ENCODE measurements around the gene EBF3. TPM values are rescaled to one million over a fixed set of nuclear protein-coding genes. Genes with fewer than 3 reads are reported as not detected.

Gene EBF3
- total RNA-seq, 1 experiment from 2014 or later = not detected

- H3K9me3 ChIP-seq (ENCODE audit: insufficient read depth, low read depth) = no peaks in the 10 kb centered on the region
- H3K27ac ChIP-seq = no peak overlapping the region
- no peak for DNase-seq
- no peaks in the 10 kb centered on the region for H3K36me3 ChIP-seq (ENCODE audit: low read depth)
- H4K20me1 ChIP-seq (ENCODE audit: insufficient read depth) = no peaks in the 10 kb centered on the region
- no peak overlapping the region for H3K4me3 ChIP-seq
- H2AFZ ChIP-seq = no peak overlapping the region
- ChIA-PET CTCF (no interaction called here), POLR2A (ENCODE audit: unreplicated experiment) (no interaction called here)
- H3K4me1 ChIP-seq (replicated peaks; ENCODE audit: insufficient read depth) = no peaks in the 10 kb centered on the region
- TF ChIP-seq CTCF (conservative IDR thresholded peaks at IDR 0.05) = no peak
- no peak for TF ChIP-seq EZH2 (IDR thresholded peaks at IDR 0.05; ENCODE audit: low read depth)
- no peak overlapping the region for H3K4me2 ChIP-seq
- no TSS peak for BruUV-seq (replicated peaks)
- no peaks in the 10 kb centered on the region for H3K79me2 ChIP-seq (ENCODE audit: low read depth)
- no peaks in the 10 kb centered on the region for H3K9me2 ChIP-seq (ENCODE audit: insufficient read depth)
- intact Hi-C loops (cut with micrococcal nuclease; ENCODE audit: unreplicated experiment) = no loop called here
- no peaks in the 10 kb centered on the region for H3F3A ChIP-seq (ENCODE audit: insufficient read depth, low read depth)
- peaks cover 24% of the 10 kb centered on the region for H3K27me3 ChIP-seq (ENCODE audit: insufficient read depth, low read depth)
Measured at GRCh38 chr10:129977794-129978193, 13.7 kb upstream of the EBF3 start.

- BruUV-seq (replicated peaks) = no TSS peak
- peaks cover 24% of the 10 kb centered on the region for H3K27me3 ChIP-seq (ENCODE audit: insufficient read depth, low read depth)
Measured at GRCh38 chr10:129973674-129974059, 9.6 kb upstream of the EBF3 start.

GRCh38 chr10:129972966-129973673, 9.0 kb upstream of the EBF3 start:
- no peaks in the 10 kb centered on the region for H3K36me3 ChIP-seq (ENCODE audit: low read depth)
- H4K20me1 ChIP-seq (ENCODE audit: insufficient read depth) = no peaks in the 10 kb centered on the region
- DNase-seq = no peak
- no peaks in the 10 kb centered on the region for H3K79me2 ChIP-seq (ENCODE audit: low read depth)
- peaks cover 24% of the 10 kb centered on the region for H3K27me3 ChIP-seq (ENCODE audit: insufficient read depth, low read depth)
- H3K9me2 ChIP-seq (ENCODE audit: insufficient read depth) = no peaks in the 10 kb centered on the region
- TF ChIP-seq CTCF (conservative IDR thresholded peaks at IDR 0.05) = no peak
- TF ChIP-seq EZH2 (IDR thresholded peaks at IDR 0.05; ENCODE audit: low read depth) = no peak
- no peak overlapping the region for H3K4me3 ChIP-seq
- intact Hi-C loops (cut with micrococcal nuclease; ENCODE audit: unreplicated experiment) = no loop called here
- no peaks in the 10 kb centered on the region for H3K9me3 ChIP-seq (ENCODE audit: insufficient read depth, low read depth)
- H2AFZ ChIP-seq = no peak overlapping the region
- no peak overlapping the region for H3K27ac ChIP-seq
- POLR2A ChIA-PET (ENCODE audit: unreplicated experiment) = no interaction called here
- H3K4me1 ChIP-seq (replicated peaks; ENCODE audit: insufficient read depth) = no peaks in the 10 kb centered on the region
- no TSS peak for BruUV-seq (replicated peaks)
- no peaks in the 10 kb centered on the region for H3F3A ChIP-seq (ENCODE audit: insufficient read depth, low read depth)
- no peak overlapping the region for H3K4me2 ChIP-seq
- CTCF ChIA-PET = no interaction called here

More at GRCh38 chr10:129973674-129974059, 9.6 kb upstream of the EBF3 start:
- Histone ChIP-seq H3F3A (ENCODE audit: insufficient read depth, low read depth) (no peaks in the 10 kb centered on the region), H3K4me2 (no peak overlapping the region), H3K4me1 (replicated peaks; ENCODE audit: insufficient read depth) (no peaks in the 10 kb centered on the region), H3K4me3 (no peak overlapping the region), H3K36me3 (ENCODE audit: low read depth) (no peaks in the 10 kb centered on the region), H3K27ac (no peak overlapping the region), H3K9me3 (ENCODE audit: insufficient read depth, low read depth) (no peaks in the 10 kb centered on the region), H3K79me2 (ENCODE audit: low read depth) (no peaks in the 10 kb centered on the region), H4K20me1 (ENCODE audit: insufficient read depth) (no peaks in the 10 kb centered on the region), H3K9me2 (ENCODE audit: insufficient read depth) (no peaks in the 10 kb centered on the region), H2AFZ (no peak overlapping the region)
- no peak for TF ChIP-seq EZH2 (IDR thresholded peaks at IDR 0.05; ENCODE audit: low read depth)
- TF ChIP-seq CTCF (conservative IDR thresholded peaks at IDR 0.05) = no peak
- ChIA-PET CTCF (no interaction called here), POLR2A (ENCODE audit: unreplicated experiment) (no interaction called here)
- intact Hi-C loops (cut with micrococcal nuclease; ENCODE audit: unreplicated experiment) = no loop called here
- no peak for DNase-seq

Data from PC-9 (cell line).